Natural killer cell (primary cell): Measurements from ENCODE around the gene PTPRN. TPM values are rescaled to one million over a fixed set of nuclear protein-coding genes. Genes with fewer than 3 reads are reported as not detected.

Experiments used
- ATAC-seq, 3 donors: fragments of 150-1000 bp in 2 of 3; fragments of 200-7000 bp in 1 of 3; cut with Tn5 transposase; 1 replicate in 1 of 3; 2 replicates in 2 of 3; pipeline ENCODE4 v1.10.0; 2021; ENCODE audit warnings: mild to moderate bottlenecking in 2 of 3, moderate library complexity in 2 of 3
- DNase-seq, 2 donors: peaks; one replicate each; pipeline versions ENCODE4 v3.0.0 to v3.0.0-alpha.2; 2013 to 2021; ENCODE audit warnings: mixed read lengths in 1 of 2
- H3K27ac ChIP-seq: one replicate; pipeline ENCODE4 v1.5.1; 2013; ENCODE audit warnings: mild to moderate bottlenecking, low read length
- H3K27me3 ChIP-seq: one replicate; pipeline ENCODE4 v1.6.1; 2013; ENCODE audit warnings: low read length; ENCODE audit not compliant: control insufficient read depth, insufficient read depth
- H3K36me3 ChIP-seq: one replicate; pipeline ENCODE4 v1.6.1; 2013; ENCODE audit warnings: low read length; ENCODE audit not compliant: control insufficient read depth, insufficient read depth
- H3K4me1 ChIP-seq: one replicate; pipeline ENCODE4 v1.6.1; 2013; ENCODE audit warnings: low read length; ENCODE audit not compliant: control insufficient read depth, insufficient read depth
- H3K4me3 ChIP-seq: one replicate; pipeline ENCODE4 v1.5.1; 2013; ENCODE audit warnings: low read length
- H3K9me3 ChIP-seq: one replicate; pipeline ENCODE4 v1.6.1; 2013; ENCODE audit warnings: low read length; ENCODE audit not compliant: control insufficient read depth, insufficient read depth
- H3K27ac Mint-ChIP-seq, 2 donors: one replicate each; pipeline ENCODE4 v1.8.0; 2022; ENCODE audit warnings: mild to moderate bottlenecking in 2 of 2, mixed read lengths in 2 of 2, moderate library complexity in 1 of 2
- H3K27me3 Mint-ChIP-seq, 2 donors: one replicate each; pipeline ENCODE4 v1.8.0; 2022; ENCODE audit warnings: low read depth in 2 of 2, mixed read lengths in 2 of 2
- H3K36me3 Mint-ChIP-seq: one replicate; pipeline ENCODE4 v1.8.0; 2022; ENCODE audit warnings: mixed read lengths
- H3K4me1 Mint-ChIP-seq, 2 donors: one replicate each; pipeline ENCODE4 v1.8.0; 2022; ENCODE audit warnings: mixed read lengths in 2 of 2
- H3K4me3 Mint-ChIP-seq: one replicate; pipeline ENCODE4 v1.8.0; 2022; ENCODE audit warnings: mild to moderate bottlenecking, moderate library complexity, mixed read lengths
- H3K9me3 Mint-ChIP-seq, 2 donors: one replicate each; pipeline ENCODE4 v1.8.0; 2022; ENCODE audit warnings: mixed read lengths in 2 of 2
- WGBS: methylation state at CpG from one replicate; pipeline ENCODE4 v1.1.7; 2013; ENCODE audit warnings: missing lambda C conversion rate; ENCODE audit not compliant: insufficient coverage; 5-methylcytosine and 5-hydroxymethylcytosine counted together
- intact Hi-C: fragments of 100-400 bp; cut with micrococcal nuclease; formaldehyde crosslinking; loops from one replicate; pipeline ENCODE4 v1.14.2; 2022
- total RNA-seq, 4 donors: library from RNA; stranded (reverse); fragments of 120-200 nt in 1 of 4; gene quantifications; one replicate each; pipeline versions ENCODE4 v1.2.3 to v1.2.4, GENCODE V29; 2013 to 2022
- TF ChIP-seq, protein P1 (sequence below): fragments of 200-600 bp; IDR thresholded peaks from one replicate; pipeline ENCODE4 v1.8.0; 2022; ENCODE audit warnings: antibody characterized with exemption

Gene PTPRN
- total RNA-seq, 3 donors from 2014 or later (not counting 1 experiment from before 2014, with no cell fraction given), result 0.23 to 0.35 TPM; not detected in 1

DNA sequence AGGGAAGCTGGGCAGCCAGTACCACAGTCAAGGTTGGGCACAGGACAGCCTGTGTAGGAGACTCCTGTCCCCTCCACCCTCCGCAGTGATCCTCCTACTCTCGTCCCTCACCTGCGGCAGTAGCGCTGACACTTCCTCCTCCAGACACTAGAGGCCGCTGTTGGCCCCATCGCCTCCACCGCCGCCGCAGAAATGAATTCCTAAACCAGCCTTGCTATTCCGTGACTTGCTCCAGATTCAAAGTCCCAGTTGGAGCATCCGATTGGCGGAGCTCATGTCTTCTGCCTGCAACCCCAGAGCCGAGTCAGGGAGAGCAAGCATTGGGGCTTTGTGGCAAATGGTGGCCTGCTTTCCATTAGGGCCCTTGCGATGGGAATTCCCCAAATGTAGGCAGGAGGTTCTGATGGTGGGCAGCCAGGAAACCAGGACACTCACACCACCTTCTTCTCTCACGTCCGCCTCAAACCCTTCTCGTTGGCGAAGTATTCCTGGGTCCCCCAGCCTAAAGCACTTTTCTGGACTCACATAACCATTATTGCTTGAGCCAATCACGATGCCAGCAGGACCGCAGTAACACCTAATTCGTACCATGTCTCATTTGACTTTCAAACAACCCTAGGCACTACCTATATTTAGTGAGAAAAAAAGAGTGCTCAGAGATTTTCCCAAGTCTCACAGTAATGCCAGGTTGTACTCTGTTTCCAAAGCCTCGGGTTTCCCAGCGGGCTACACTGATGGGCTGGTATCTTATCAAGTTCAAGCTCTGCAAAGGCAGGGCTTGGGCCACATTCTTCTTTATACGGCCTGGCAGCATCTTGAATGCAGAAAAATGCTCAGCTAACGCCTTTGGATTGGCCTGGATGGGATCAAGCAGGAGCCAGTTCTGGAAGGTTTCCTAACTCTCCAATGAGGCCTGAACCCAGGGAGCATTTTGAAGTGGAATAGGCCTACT lies 31.2 kb downstream of the PTPRN start:
- TF ChIP-seq, protein P1, sequence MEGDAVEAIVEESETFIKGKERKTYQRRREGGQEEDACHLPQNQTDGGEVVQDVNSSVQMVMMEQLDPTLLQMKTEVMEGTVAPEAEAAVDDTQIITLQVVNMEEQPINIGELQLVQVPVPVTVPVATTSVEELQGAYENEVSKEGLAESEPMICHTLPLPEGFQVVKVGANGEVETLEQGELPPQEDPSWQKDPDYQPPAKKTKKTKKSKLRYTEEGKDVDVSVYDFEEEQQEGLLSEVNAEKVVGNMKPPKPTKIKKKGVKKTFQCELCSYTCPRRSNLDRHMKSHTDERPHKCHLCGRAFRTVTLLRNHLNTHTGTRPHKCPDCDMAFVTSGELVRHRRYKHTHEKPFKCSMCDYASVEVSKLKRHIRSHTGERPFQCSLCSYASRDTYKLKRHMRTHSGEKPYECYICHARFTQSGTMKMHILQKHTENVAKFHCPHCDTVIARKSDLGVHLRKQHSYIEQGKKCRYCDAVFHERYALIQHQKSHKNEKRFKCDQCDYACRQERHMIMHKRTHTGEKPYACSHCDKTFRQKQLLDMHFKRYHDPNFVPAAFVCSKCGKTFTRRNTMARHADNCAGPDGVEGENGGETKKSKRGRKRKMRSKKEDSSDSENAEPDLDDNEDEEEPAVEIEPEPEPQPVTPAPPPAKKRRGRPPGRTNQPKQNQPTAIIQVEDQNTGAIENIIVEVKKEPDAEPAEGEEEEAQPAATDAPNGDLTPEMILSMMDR, result peak; percentile 97
- WGBS, result 22% methylated on average over 25 of the region's 25 CpGs
- Mint-ChIP-seq H3K27ac (peak overlapping the region; percentile 97 to 99), H3K36me3 (no peaks in the 10 kb centered on the region), H3K9me3 (no peaks in the 10 kb centered on the region), H3K4me3 (peak overlapping the region; percentile 94), H3K27me3 (no peaks in the 10 kb centered on the region), H3K4me1 (peaks cover 31 to 44% of the 10 kb centered on the region in 2 donors)
- peak; percentile 76 to 88 for DNase-seq
- no peak for ATAC-seq
- intact Hi-C loops, result loop anchor here (1.0 kb wide), 1 partner anchor 74 kb away; no protein-coding TSS in a partner anchor
- Histone ChIP-seq H3K9me3 (no peaks in the 10 kb centered on the region), H3K27me3 (no peaks in the 10 kb centered on the region), H3K4me3 (peak overlapping the region; percentile 46), H3K36me3 (peaks cover 25% of the 10 kb centered on the region), H3K4me1 (peaks cover 30% of the 10 kb centered on the region), H3K27ac (peak overlapping the region; percentile 94)

DNA sequence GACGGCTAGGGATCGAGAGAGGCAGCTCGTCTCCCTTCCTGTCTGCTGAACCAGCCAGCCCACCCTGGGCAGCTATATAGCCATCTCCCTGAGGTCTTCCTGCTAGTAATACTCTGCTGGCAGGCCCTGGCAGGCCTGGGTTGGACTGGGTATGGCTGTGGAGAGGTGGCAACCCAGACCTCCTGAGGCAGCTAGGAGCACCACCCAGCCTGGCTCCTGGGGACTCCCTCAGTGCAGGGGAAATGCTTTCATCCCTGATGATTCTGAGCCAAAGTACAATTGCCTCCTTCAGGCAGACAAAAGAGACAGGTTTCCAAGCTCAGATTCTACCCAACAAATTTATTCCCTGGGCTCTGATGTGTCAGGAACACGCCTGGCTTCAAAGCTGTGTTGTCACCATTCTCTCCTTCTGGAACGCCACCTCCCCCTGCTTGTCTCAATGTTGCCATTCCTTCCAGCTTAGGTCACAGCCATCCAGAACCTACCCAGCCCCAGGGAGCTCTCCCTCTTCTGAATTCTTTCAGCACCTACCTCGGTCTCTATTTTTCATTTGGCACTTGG lies 34.8 kb downstream of the PTPRN start:
- Mint-ChIP-seq H3K27me3 (peaks cover 0 to 5% of the 10 kb centered on the region in 2 donors), H3K27ac (no peak overlapping the region), H3K4me1 (peaks cover 19 to 20% of the 10 kb centered on the region in 2 donors), H3K9me3 (no peaks in the 10 kb centered on the region), H3K36me3 (no peaks in the 10 kb centered on the region), H3K4me3 (no peak overlapping the region)
- 88% methylated on average over 6 of the region's 6 CpGs for WGBS
- ATAC-seq (no peak), DNase-seq (no peak)
- Histone ChIP-seq H3K4me3 (no peak overlapping the region), H3K4me1 (peaks cover 17% of the 10 kb centered on the region), H3K9me3 (no peaks in the 10 kb centered on the region), H3K36me3 (no peaks in the 10 kb centered on the region), H3K27ac (no peak overlapping the region), H3K27me3 (no peaks in the 10 kb centered on the region)
- TF ChIP-seq, protein P1, result no peak
- intact Hi-C loops, result no loop called here

DNA sequence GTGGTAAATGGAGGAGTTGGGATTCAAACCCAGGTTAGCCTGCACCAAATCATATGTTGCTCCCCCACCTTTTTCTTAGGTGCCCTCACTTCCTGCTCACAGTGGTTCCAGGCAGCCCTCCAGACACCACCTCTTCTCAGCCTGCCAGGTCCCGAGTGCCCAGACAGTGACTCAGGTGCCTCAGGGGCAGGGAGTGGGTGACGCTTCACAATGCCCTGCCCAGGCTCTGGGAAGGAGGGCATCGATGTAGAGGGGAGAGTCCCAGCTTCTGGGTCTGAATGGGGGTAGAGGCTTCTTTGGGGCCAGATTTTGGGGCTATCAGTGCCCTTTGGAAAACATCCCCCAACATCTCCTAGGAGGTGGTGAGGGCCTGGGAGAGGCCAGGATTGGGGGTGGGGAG lies 35.3 kb downstream of the PTPRN start:
- no peaks in the 10 kb centered on the region for H3K27me3 ChIP-seq
- no peaks in the 10 kb centered on the region for H3K9me3 Mint-ChIP-seq
- intact Hi-C loops, result no loop called here
- no peaks in the 10 kb centered on the region for H3K36me3 Mint-ChIP-seq
- H3K36me3 ChIP-seq, result no peaks in the 10 kb centered on the region
- H3K4me1 ChIP-seq, result peaks cover 16% of the 10 kb centered on the region
- no peak overlapping the region for H3K27ac ChIP-seq
- no peak for ATAC-seq
- peaks cover 0 to 5% of the 10 kb centered on the region in 2 donors for H3K27me3 Mint-ChIP-seq
- no peak overlapping the region for H3K4me3 Mint-ChIP-seq
- TF ChIP-seq, protein P1, result no peak
- peaks cover 18% of the 10 kb centered on the region in 2 donors for H3K4me1 Mint-ChIP-seq
- DNase-seq, result no peak
- H3K4me3 ChIP-seq, result no peak overlapping the region
- H3K27ac Mint-ChIP-seq, result no peak overlapping the region
- WGBS, result 89% methylated on average over 3 of the region's 3 CpGs
- no peaks in the 10 kb centered on the region for H3K9me3 ChIP-seq
